WERI-Rb-1 (cell line): Measurements from ENCODE around the gene EIF4EBP3.

Experiments
- DNase-seq: peaks from one replicate; pipeline ENCODE4 v3.0.0-alpha.2; 2020
- H3K27ac ChIP-seq: fragments of 250-450 bp; sonication (Bioruptor Pico); 2 replicates; pipeline ENCODE4 v1.5.1; 2020; ENCODE audit warnings: mild to moderate bottlenecking, moderate library complexity
- H3K27me3 ChIP-seq: fragments of 250-450 bp; sonication (Bioruptor Pico); 2 replicates; pipeline ENCODE4 v1.5.1; 2021; ENCODE audit warnings: mild to moderate bottlenecking, low read depth, moderate library complexity; ENCODE audit not compliant: insufficient read depth, severe bottlenecking
- H3K36me3 ChIP-seq: fragments of 250-450 bp; sonication (Bioruptor Pico); 2 replicates; pipeline ENCODE4 v1.5.1; 2020; ENCODE audit warnings: mild to moderate bottlenecking, moderate library complexity
- H3K4me3 ChIP-seq: 2 replicates; pipeline ENCODE4 v1.5.1; 2011; ENCODE audit warnings: low read depth, mild to moderate bottlenecking, control low read depth, low read length
- H3K9me3 ChIP-seq: fragments of 250-450 bp; sonication (Bioruptor Pico); 2 replicates; pipeline ENCODE4 v1.5.1; 2021; ENCODE audit warnings: mild to moderate bottlenecking, moderate library complexity; ENCODE audit not compliant: severe bottlenecking
- TF ChIP-seq, protein P1 (sequence below): IDR thresholded peaks from 2 replicates; pipeline ENCODE4 v1.5.1; 2011; ENCODE audit warnings: low read depth, mild to moderate bottlenecking, control low read depth, inconsistent platforms, low read length

Gene EIF4EBP3

DNA sequence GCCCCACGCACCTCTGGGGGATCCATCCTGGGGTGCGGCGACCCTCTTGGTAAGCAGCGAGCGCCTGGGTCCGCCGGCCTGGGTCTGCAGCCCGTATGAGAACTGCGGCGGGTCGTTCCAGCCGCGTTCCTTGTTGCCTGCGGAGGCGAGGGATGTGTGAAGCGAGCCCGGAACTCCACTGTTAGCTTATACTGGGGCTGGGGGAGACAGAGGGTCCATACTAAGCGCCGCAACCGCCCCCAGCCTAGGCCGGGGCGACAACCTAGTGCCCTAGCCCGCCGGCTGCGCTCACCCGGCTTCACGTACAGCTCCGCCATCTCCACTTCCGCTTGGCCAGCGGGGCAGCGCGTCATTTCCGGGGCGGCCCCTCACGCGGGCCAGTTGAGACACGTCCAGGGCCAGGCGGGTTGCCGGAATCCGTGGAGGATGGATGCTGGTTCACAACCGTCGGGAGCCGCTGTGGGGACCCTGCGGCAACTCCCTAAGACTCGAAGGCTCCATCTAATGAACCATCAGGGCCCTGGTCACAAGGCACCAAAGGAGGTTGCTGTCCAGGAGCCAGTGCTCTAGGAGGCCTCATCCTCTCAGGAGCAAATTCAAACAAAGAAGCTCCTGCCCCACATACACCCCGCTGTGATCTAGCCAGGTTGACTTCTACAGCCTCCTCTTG lies 9.8 kb downstream of the EIF4EBP3 start, which contains the start of gene SRA1:
TSS of gene SRA1 (minus strand) at position 338 of the 670 bp plus-strand sequence. CDS start at position 317, 21 bp downstream.
- peak; percentile 92 for DNase-seq
- H3K36me3 ChIP-seq = peaks cover 35% of the 10 kb centered on the region

DNA sequence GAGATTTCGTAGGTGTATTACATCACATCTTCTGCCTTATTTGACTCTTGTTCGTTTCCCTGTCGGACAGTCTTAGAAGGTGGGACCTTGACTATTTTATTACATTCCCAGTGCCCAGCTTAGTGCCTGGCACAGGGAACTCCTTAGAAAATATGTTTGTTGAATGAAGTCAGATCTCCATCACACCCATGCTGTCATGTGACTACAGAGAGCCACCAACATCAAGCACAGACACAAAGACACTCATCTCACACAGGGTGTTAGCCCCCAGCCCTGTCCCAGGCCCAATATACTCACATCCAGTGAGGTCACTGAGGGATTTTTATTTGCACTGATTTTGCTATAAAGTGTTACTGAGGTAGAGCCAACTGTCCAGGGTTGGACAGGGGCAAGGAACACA lies 10.5 kb downstream of the EIF4EBP3 start:
- Histone ChIP-seq H3K27ac (peak overlapping the region; percentile 87), H3K36me3 (peaks cover 35% of the 10 kb centered on the region), H3K9me3 (no peaks in the 10 kb centered on the region), H3K4me3 (peak overlapping the region; percentile 83), H3K27me3 (no peaks in the 10 kb centered on the region)
- DNase-seq = no peak
- TF ChIP-seq, protein P1, sequence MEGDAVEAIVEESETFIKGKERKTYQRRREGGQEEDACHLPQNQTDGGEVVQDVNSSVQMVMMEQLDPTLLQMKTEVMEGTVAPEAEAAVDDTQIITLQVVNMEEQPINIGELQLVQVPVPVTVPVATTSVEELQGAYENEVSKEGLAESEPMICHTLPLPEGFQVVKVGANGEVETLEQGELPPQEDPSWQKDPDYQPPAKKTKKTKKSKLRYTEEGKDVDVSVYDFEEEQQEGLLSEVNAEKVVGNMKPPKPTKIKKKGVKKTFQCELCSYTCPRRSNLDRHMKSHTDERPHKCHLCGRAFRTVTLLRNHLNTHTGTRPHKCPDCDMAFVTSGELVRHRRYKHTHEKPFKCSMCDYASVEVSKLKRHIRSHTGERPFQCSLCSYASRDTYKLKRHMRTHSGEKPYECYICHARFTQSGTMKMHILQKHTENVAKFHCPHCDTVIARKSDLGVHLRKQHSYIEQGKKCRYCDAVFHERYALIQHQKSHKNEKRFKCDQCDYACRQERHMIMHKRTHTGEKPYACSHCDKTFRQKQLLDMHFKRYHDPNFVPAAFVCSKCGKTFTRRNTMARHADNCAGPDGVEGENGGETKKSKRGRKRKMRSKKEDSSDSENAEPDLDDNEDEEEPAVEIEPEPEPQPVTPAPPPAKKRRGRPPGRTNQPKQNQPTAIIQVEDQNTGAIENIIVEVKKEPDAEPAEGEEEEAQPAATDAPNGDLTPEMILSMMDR = no peak

More for the DNA sequence above, 9.8 kb downstream of the EIF4EBP3 start, which contains the start of gene SRA1:
- Histone ChIP-seq H3K27ac (peak within 1 kb of the TSS; percentile 87), H3K9me3 (no peaks in the 10 kb centered on the region), H3K4me3 (peak within 1 kb of the TSS; percentile 83), H3K27me3 (no peaks in the 10 kb centered on the region)
- TF ChIP-seq, protein P1 = no peak

DNA sequence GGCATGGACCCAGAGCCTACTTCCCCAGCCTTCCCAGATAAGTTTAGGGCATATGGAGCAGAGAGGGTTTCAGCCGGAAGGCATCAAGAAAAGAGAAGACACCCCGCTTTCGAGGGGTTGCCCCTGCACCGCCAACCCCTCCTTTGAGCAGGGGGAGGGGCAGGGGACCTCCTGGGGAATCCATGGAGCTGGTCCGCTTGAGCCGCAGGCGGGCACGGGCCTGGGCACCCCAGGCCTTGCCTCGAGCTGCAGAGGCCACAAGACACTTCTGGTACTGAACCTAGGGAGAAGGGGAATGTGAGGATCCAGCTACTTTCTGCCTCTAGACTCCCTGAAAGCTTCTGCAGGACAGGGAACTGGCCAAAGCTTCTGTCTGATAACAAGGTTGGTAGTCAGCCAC lies 11.1 kb downstream of the EIF4EBP3 start:
- Histone ChIP-seq H3K27ac (no peak overlapping the region), H3K27me3 (no peaks in the 10 kb centered on the region), H3K9me3 (no peaks in the 10 kb centered on the region), H3K4me3 (no peak overlapping the region), H3K36me3 (peaks cover 29% of the 10 kb centered on the region)
- DNase-seq = no peak
- TF ChIP-seq, protein P1 = no peak

DNA sequence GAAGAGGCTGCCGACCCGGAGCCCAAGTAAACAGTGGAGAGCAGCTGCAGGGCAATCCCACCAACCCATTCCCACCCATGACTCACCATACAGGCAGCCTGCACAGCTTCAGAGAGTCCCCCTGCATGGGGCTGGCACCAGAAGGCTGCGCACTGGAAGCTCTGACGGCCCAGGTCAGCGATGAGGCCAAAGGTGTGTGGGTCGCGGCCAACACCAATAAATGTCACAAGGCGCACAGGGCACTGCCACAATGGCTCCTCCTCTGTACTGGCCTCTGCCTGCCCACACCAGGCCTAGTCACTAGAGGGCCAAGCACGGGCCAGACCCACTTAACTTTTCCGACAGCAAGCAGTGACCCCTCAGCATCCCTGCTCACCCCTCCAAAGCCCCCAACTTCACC lies 12.8 kb downstream of the EIF4EBP3 start:
- TF ChIP-seq, protein P1 = no peak
- DNase-seq = no peak
- H3K9me3 ChIP-seq = no peaks in the 10 kb centered on the region

DNA sequence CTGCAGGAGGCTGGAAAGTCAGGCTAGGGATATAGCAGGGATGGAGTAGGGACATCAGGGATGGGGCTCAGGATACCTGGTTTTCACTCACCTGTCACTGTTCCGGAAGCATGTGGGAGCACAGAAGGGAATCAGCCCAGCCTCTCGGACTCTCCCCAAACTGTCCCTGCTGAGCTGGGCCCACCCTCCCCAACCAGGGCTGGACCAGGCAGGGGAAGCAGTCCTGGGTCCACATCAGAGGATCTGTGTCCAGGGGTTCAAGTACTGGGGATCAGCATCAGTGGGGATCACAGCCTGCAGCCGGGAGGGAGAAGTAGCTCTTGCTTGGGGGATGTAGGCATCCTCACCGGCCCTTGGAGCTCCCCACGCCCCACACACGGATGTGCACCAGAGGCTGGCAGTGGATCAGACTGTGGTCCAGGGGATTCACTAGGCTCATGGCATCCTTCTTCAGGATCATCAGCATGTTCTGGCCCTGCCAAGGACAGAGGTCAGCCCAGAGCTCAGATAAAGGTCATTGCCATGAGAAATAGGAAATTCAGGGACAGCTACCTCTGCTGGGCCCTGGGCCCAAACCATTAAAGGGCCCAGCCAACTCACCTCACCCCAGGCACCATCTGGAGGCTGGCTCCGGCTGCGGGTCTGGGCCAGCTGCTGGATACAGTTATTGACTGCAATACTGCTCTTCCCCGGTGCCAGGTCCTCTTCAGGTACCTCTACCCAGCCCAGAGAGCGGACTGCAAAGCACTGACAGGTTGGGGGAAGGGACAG lies 14.5 kb downstream of the EIF4EBP3 start:
- no peak overlapping the region for H3K27ac ChIP-seq
- DNase-seq = no peak
- no peaks in the 10 kb centered on the region for H3K9me3 ChIP-seq
- TF ChIP-seq, protein P1 = no peak
- H3K36me3 ChIP-seq = peaks cover 27% of the 10 kb centered on the region
- H3K4me3 ChIP-seq = no peak overlapping the region
- H3K27me3 ChIP-seq = no peaks in the 10 kb centered on the region

More for the DNA sequence above, 12.8 kb downstream of the EIF4EBP3 start:
- Histone ChIP-seq H3K27ac (no peak overlapping the region), H3K36me3 (peaks cover 16% of the 10 kb centered on the region), H3K27me3 (no peaks in the 10 kb centered on the region), H3K4me3 (no peak overlapping the region)
